CD4-positive, alpha-beta memory T cell (primary cell): ENCODE data around the gene FRMD4A. TPM values are rescaled to one million over a fixed set of nuclear protein-coding genes. Genes with fewer than 3 reads are reported as not detected.

ENCODE experiments used
- CTCF ChIA-PET: fragments of 350-600 bp; sonication (Branson Sonifier 250); formaldehyde crosslinking; loops from one replicate; lab custom pipeline; 2021; ENCODE audit warnings: inconsistent platforms; ENCODE audit not compliant: partially characterized antibody; lab: Charles Lee
- POLR2A ChIA-PET: fragments of 350-600 bp; sonication (Branson Sonifier 250); formaldehyde crosslinking; loops from one replicate; lab custom pipeline; 2021; ENCODE audit not compliant: partially characterized antibody; lab: Charles Lee
- DNase-seq, 5 donors: peaks; one replicate each; pipeline versions ENCODE4 v3.0.0 to v3.0.0-alpha.2; 2020 to 2022; ENCODE audit warnings: mixed read lengths in 1 of 5
- H3K27ac ChIP-seq: one replicate; pipeline ENCODE4 v1.7.0; 2013; ENCODE audit warnings: low read depth, low read length
- H3K27me3 ChIP-seq: 2 replicates; pipeline ENCODE4 v1.7.0; 2013; ENCODE audit warnings: mild to moderate bottlenecking, low read length, moderate library complexity; ENCODE audit not compliant: insufficient read depth
- H3K36me3 ChIP-seq: 2 replicates; pipeline ENCODE4 v1.7.0; 2013; ENCODE audit warnings: mild to moderate bottlenecking, low read length, moderate library complexity; ENCODE audit not compliant: insufficient read depth
- H3K4me1 ChIP-seq: 2 replicates; pipeline ENCODE4 v1.7.0; 2013; ENCODE audit warnings: mild to moderate bottlenecking, low read length, moderate library complexity; ENCODE audit not compliant: insufficient read depth
- H3K4me3 ChIP-seq, 2 donors: one replicate each; pipeline ENCODE4 v1.7.0; 2013; ENCODE audit warnings: low read length in 2 of 2, mild to moderate bottlenecking in 1 of 2
- H3K9me3 ChIP-seq, 2 donors: one replicate each; pipeline ENCODE4 v1.7.0; 2013; ENCODE audit warnings: low read length in 2 of 2, control low read depth in 1 of 2; ENCODE audit not compliant: control insufficient read depth in 1 of 2
- H3K27ac Mint-ChIP-seq, 7 donors: one replicate each; pipeline ENCODE4 v1.8.0; 2020 to 2021; ENCODE audit warnings: mixed read lengths in 7 of 7, mild to moderate bottlenecking in 6 of 7, inconsistent platforms in 3 of 7, moderate library complexity in 3 of 7
- H3K27me3 Mint-ChIP-seq, 2 donors: one replicate each; pipeline ENCODE4 v1.8.0; 2020 to 2021; ENCODE audit warnings: mixed read lengths in 2 of 2
- H3K36me3 Mint-ChIP-seq, 2 donors: one replicate each; pipeline ENCODE4 v1.8.0; 2020 to 2021; ENCODE audit warnings: mixed read lengths in 2 of 2, inconsistent platforms in 1 of 2, mild to moderate bottlenecking in 1 of 2
- H3K4me1 Mint-ChIP-seq, 4 donors: one replicate each; pipeline ENCODE4 v1.8.0; 2020 to 2021; ENCODE audit warnings: mixed read lengths in 4 of 4, mild to moderate bottlenecking in 1 of 4
- H3K4me3 Mint-ChIP-seq, 8 donors: one replicate each; pipeline ENCODE4 v1.8.0; 2020 to 2021; ENCODE audit warnings: mixed read lengths in 8 of 8, mild to moderate bottlenecking in 7 of 8, moderate library complexity in 6 of 8, inconsistent platforms in 3 of 8
- H3K9me3 Mint-ChIP-seq, 8 donors: one replicate each; pipeline ENCODE4 v1.8.0; 2020 to 2021; ENCODE audit warnings: mixed read lengths in 8 of 8, mild to moderate bottlenecking in 5 of 8, inconsistent platforms in 3 of 8, moderate library complexity in 1 of 8
- intact Hi-C: fragments of 100-400 bp; cut with micrococcal nuclease; formaldehyde crosslinking; loops from one replicate; pipeline ENCODE4 v1.15.1; 2023
- polyA plus RNA-seq, 2 donors: library from polyadenylated mRNA; unstranded; fragments of 300-500 nt; fragmentation: Illumina TruSeq; gene quantifications; one replicate each; pipeline ENCODE4 v1.2.3, GENCODE V29; 2021
- total RNA-seq, 2 experiments: library from RNA; stranded (reverse); gene quantifications; one replicate each; pipeline ENCODE4 v1.2.3, GENCODE V29; 2021

FRMD4A gene
- total and polyA plus RNA-seq, 4 experiments from 2014 or later: 0.89 to 2.4 (median 1.9) TPM; not detected in 1

DNA sequence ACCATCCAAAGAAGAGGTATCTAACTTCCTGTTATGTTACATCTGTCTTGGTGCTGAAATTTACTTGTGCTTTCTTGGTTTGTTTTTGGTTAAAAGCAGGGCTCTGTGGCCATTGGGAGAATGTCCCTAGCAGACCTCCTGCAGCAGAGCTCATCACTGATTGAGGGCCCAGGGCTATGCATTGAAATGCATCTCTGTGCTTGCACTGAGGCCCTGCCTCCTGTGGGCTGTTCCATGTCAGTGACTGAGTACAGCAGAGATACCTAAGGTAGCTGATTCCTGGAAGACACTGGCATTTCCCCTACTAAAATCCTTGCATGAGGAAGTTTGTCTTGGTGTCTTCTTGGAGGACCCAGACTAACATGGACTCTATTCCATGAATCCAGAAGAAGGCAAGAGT is 213.9 kb downstream of the FRMD4A start:
- H3K27ac Mint-ChIP-seq: no peak overlapping the region
- intact Hi-C loops: no loop called here
- H3K27me3 Mint-ChIP-seq: peaks cover 2% of the 10 kb centered on the region in 2 donors
- ChIA-PET CTCF (no interaction called here), POLR2A (no interaction called here)
- H3K36me3 ChIP-seq: no peaks in the 10 kb centered on the region
- no peaks in the 10 kb centered on the region for H3K36me3 Mint-ChIP-seq
- H3K4me1 ChIP-seq: no peaks in the 10 kb centered on the region
- DNase-seq: no peak
- no peaks in the 10 kb centered on the region for H3K27me3 ChIP-seq
- no peak overlapping the region for H3K4me3 Mint-ChIP-seq
- no peaks in the 10 kb centered on the region for H3K9me3 ChIP-seq
- no peak overlapping the region for H3K27ac ChIP-seq
- H3K9me3 Mint-ChIP-seq: no peaks in the 10 kb centered on the region
- no peak overlapping the region for H3K4me3 ChIP-seq
- no peaks in the 10 kb centered on the region for H3K4me1 Mint-ChIP-seq

DNA sequence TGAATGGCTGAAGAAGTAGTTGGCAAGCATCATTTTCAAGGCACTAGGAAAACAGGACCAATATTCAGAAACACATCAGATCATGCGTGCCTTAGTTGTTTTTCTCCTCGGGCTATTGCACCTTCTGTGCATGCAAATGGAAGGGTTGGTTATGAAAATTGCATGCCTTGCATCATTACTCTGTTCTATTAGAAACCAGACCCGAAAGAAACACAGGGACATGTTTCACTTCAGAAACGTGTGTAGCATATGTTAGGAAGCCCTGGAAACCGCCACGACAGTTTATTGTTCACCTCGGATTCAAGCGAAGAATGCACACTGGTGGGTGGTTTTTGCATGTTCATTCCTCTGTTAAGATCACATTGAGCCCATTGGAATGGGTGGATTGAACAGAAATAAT is 214.7 kb downstream of the FRMD4A start:
- CTCF ChIA-PET: no interaction called here
- Mint-ChIP-seq H3K27ac (no peak overlapping the region), H3K4me3 (no peak overlapping the region), H3K27me3 (peaks cover 2 to 4% of the 10 kb centered on the region in 2 donors), H3K9me3 (no peaks in the 10 kb centered on the region), H3K4me1 (no peaks in the 10 kb centered on the region), H3K36me3 (no peaks in the 10 kb centered on the region)
- DNase-seq: no peak
- no peak overlapping the region for H3K4me3 ChIP-seq
- no peaks in the 10 kb centered on the region for H3K9me3 ChIP-seq
- intact Hi-C loops: no loop called here
- H3K27ac ChIP-seq: no peak overlapping the region
- H3K36me3 ChIP-seq: no peaks in the 10 kb centered on the region
- no peaks in the 10 kb centered on the region for H3K27me3 ChIP-seq
- H3K4me1 ChIP-seq: no peaks in the 10 kb centered on the region
- POLR2A ChIA-PET: no interaction called here

DNA sequence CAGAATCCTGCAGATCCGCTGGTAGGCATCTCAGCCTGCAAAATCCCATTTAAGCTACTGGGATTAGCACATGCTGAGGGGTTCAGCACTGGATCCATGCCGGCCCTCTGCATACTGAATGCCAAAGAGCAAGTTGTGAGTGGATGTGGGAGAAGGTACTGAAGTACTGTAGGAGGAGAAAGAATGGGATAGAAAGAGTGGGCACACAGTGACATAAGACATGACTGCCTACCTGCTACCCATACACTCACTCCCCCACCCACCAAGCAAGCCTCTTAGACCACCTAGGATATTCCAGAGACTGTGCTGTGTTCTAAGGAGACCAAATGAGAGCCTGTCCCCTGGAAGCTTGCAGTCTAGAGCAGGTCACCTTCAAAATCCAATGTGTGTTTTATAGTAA is 215.9 kb downstream of the FRMD4A start:
- Mint-ChIP-seq H3K27ac (no peak overlapping the region), H3K4me1 (no peaks in the 10 kb centered on the region), H3K36me3 (no peaks in the 10 kb centered on the region), H3K4me3 (no peak overlapping the region), H3K27me3 (peaks cover 2 to 4% of the 10 kb centered on the region in 2 donors), H3K9me3 (no peaks in the 10 kb centered on the region)
- intact Hi-C loops: no loop called here
- Histone ChIP-seq H3K27me3 (no peaks in the 10 kb centered on the region), H3K4me1 (no peaks in the 10 kb centered on the region), H3K9me3 (no peaks in the 10 kb centered on the region), H3K36me3 (no peaks in the 10 kb centered on the region), H3K27ac (no peak overlapping the region), H3K4me3 (no peak overlapping the region)
- ChIA-PET CTCF (no interaction called here), POLR2A (no interaction called here)
- no peak for DNase-seq

DNA sequence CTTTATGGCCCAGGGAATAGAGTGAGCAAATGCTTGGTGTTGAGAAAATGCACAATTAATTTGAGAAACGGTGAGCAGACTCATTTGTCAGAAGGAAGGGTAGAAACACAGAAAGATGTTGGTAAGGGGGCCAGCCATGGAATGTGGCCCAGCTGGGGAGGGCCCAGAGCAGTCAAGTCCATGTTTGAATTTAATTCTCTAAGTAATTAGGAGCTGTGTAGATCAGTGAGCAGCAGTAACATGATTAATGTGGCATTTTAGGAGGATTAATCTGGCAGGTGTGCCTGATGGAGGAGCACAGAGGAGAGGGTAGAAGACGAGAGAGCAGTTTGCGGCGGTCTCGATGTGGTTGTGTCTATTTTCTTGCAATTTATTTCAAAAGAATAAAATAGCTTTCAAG is 218.7 kb downstream of the FRMD4A start:
- peaks cover 0 to under 1% (median 0%) of the 10 kb centered on the region in 8 donors for H3K9me3 Mint-ChIP-seq
- intact Hi-C loops: no loop called here
- no peak overlapping the region for H3K4me3 Mint-ChIP-seq
- ChIA-PET CTCF (no interaction called here), POLR2A (no interaction called here)
- Histone ChIP-seq H3K4me3 (no peak overlapping the region), H3K27me3 (no peaks in the 10 kb centered on the region), H3K36me3 (no peaks in the 10 kb centered on the region), H3K9me3 (no peaks in the 10 kb centered on the region), H3K4me1 (no peaks in the 10 kb centered on the region), H3K27ac (no peak overlapping the region)
- no peak for DNase-seq
- no peaks in the 10 kb centered on the region for H3K4me1 Mint-ChIP-seq
- H3K27ac Mint-ChIP-seq: peak overlapping the region in 1 of 7 donors; percentile 0
- peaks cover 14 to 17% of the 10 kb centered on the region in 2 donors for H3K27me3 Mint-ChIP-seq
- H3K36me3 Mint-ChIP-seq: no peaks in the 10 kb centered on the region

DNA sequence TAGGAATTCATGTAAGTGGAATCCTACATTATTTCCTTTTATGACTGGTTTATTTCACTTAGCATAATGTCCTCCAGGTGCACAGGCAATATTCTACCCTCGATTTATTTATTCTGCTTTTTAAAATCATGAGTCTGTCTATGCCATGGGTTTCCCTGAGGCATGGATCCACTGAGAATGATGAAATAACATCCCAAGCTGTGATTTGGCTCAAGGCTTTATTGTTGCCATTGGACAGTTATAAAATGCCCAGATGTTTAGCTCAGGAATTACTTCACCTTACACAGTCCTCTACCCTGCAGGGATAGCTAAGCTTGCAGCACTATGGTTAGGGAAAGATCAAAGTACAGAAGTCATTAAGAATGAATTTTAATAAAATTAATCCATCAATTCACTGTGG is 219.5 kb downstream of the FRMD4A start:
- Mint-ChIP-seq H3K9me3 (peaks cover 0 to 9% (median 6%) of the 10 kb centered on the region in 8 donors), H3K27ac (no peak overlapping the region), H3K27me3 (peaks cover 14 to 19% of the 10 kb centered on the region in 2 donors), H3K36me3 (no peaks in the 10 kb centered on the region), H3K4me1 (no peaks in the 10 kb centered on the region), H3K4me3 (no peak overlapping the region)
- Histone ChIP-seq H3K4me3 (no peak overlapping the region), H3K27me3 (no peaks in the 10 kb centered on the region), H3K27ac (no peak overlapping the region), H3K36me3 (no peaks in the 10 kb centered on the region), H3K9me3 (no peaks in the 10 kb centered on the region), H3K4me1 (no peaks in the 10 kb centered on the region)
- intact Hi-C loops: no loop called here
- no peak for DNase-seq
- ChIA-PET POLR2A (no interaction called here), CTCF (no interaction called here)

DNA sequence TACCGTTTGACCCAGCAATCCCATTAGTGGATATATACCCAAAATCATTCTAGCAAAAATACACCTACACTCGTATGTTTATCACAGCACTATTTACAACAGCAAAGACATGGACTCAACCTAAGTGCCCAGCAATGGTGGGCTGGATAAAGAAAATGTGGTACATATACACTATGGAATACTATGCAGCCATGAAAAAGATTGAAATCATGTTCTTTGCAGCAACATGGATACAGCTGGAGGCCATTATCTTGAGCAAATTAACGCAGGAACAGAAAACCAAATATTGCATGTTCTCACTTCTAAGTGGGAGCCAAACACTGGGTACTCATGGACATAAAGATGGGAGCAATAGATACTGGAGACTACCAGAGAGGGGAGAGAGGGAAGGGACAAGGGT is 223.9 kb downstream of the FRMD4A start:
- Mint-ChIP-seq H3K27ac (no peak overlapping the region), H3K27me3 (peaks cover 13 to 21% of the 10 kb centered on the region in 2 donors), H3K4me1 (no peaks in the 10 kb centered on the region), H3K4me3 (no peak overlapping the region), H3K9me3 (peaks cover 0 to 21% (median 13%) of the 10 kb centered on the region in 8 donors), H3K36me3 (peaks cover 0 to 8% of the 10 kb centered on the region in 2 donors)
- Histone ChIP-seq H3K9me3 (no peaks in the 10 kb centered on the region), H3K4me3 (no peak overlapping the region), H3K27ac (no peak overlapping the region), H3K4me1 (no peaks in the 10 kb centered on the region), H3K36me3 (no peaks in the 10 kb centered on the region), H3K27me3 (no peaks in the 10 kb centered on the region)
- no peak for DNase-seq
- CTCF ChIA-PET: no interaction called here
- POLR2A ChIA-PET: no interaction called here
- intact Hi-C loops: no loop called here

DNA sequence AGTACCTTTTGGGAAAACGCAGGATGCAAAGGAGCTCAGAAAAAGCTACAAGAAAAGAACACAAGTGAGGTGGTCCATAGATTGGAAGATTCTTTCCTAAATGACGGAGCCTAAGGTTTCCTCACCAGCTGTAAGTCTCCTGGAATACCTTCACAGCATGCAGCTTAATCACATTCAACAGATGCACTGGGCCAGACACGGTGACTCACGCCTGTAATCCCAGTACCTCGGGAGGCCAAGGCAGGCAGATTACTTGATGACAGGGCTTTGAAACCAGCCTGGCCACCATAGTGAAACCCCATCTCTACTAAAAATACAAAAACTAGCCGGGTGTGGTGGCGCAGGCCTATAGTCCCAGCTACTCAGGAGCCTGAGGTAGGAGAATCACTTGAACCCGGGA is 228.7 kb downstream of the FRMD4A start:
- intact Hi-C loops: no loop called here
- H3K4me3 Mint-ChIP-seq: no peak overlapping the region
- Histone ChIP-seq H3K4me1 (no peaks in the 10 kb centered on the region), H3K9me3 (no peaks in the 10 kb centered on the region), H3K4me3 (no peak overlapping the region), H3K27me3 (no peaks in the 10 kb centered on the region), H3K27ac (no peak overlapping the region), H3K36me3 (no peaks in the 10 kb centered on the region)
- H3K4me1 Mint-ChIP-seq: no peaks in the 10 kb centered on the region
- H3K9me3 Mint-ChIP-seq: peaks cover 0 to 20% (median 13%) of the 10 kb centered on the region in 8 donors
- peaks cover 1 to 9% of the 10 kb centered on the region in 2 donors for H3K27me3 Mint-ChIP-seq
- H3K36me3 Mint-ChIP-seq: peaks cover 0 to 8% of the 10 kb centered on the region in 2 donors
- POLR2A ChIA-PET: interaction anchor here (1.4 kb wide), 1 partner anchor 8 kb away, joined by 3 read pairs; no protein-coding TSS in a partner anchor
- H3K27ac Mint-ChIP-seq: no peak overlapping the region
- CTCF ChIA-PET: interaction anchor here (0.7 kb wide), 1 partner anchor 312 kb away, joined by 3 read pairs; no protein-coding TSS in a partner anchor
- no peak for DNase-seq
